OCI-LY7 (cell line): ENCODE data around the gene ABCC4.

Source experiments
- CTCF ChIP-seq: fragments of 200-600 bp; sonication (generic); conservative IDR thresholded peaks from 2 replicates; pipeline ENCODE4 v1.5.1; 2014; ENCODE audit warnings: mild to moderate bottlenecking, antibody characterized with exemption, low read length, moderate library complexity, mixed read lengths
- EZH2phosphoT487 ChIP-seq: fragments of 200-600 bp; sonication (generic); IDR thresholded peaks from 2 replicates; pipeline ENCODE4 v1.6.1; 2018; ENCODE audit warnings: low read depth, borderline replicate concordance, mild to moderate bottlenecking, mixed run types, antibody characterized with exemption, low read length, moderate library complexity, mixed read lengths

GRCh38 chr13:95087746-95088305, 213.4 kb downstream of the ABCC4 start:
- TF ChIP-seq CTCF = no peak
- TF ChIP-seq EZH2phosphoT487 = no peak
